Psoas muscle (tissue), 8 donors: ENCODE measurements around the gene SLC28A3. TPM values are rescaled to one million over a fixed set of nuclear protein-coding genes. Genes with fewer than 3 reads are reported as not detected.

Experiments used
- ATAC-seq, 4 donors: fragments of 200-7000 bp; cut with Tn5 transposase; one replicate each; pipeline ENCODE4 v1.9.1; 2020; ENCODE audit warnings: moderate library complexity in 3 of 4, mild to moderate bottlenecking in 2 of 4
- DNase-seq, 2 donors: peaks; one replicate each; pipeline ENCODE4 v3.0.0-alpha.2; 2020
- H3K27ac ChIP-seq: fragments of 200-600 bp; one replicate; pipeline ENCODE4 v1.8.0; 2022
- H3K27me3 ChIP-seq, 3 donors: fragments of 200-600 bp in 1 of 3; one replicate each; pipeline versions ENCODE4 v1.6.1 to v1.8.0; 2013 to 2022; ENCODE audit warnings: low read length in 2 of 3, mild to moderate bottlenecking in 2 of 3, moderate library complexity in 1 of 3; ENCODE audit not compliant: insufficient read depth in 3 of 3
- H3K36me3 ChIP-seq, 2 donors: fragments of 200-600 bp in 1 of 2; one replicate each; pipeline versions ENCODE4 v1.6.1 to v1.8.0; 2013 to 2022; ENCODE audit warnings: low read depth in 1 of 2, mild to moderate bottlenecking in 1 of 2, moderate library complexity in 1 of 2; ENCODE audit not compliant: insufficient read depth in 1 of 2
- H3K4me1 ChIP-seq: fragments of 200-600 bp; one replicate; pipeline ENCODE4 v1.8.0; 2022
- H3K4me3 ChIP-seq: fragments of 200-600 bp; one replicate; pipeline ENCODE4 v1.8.0; 2022; ENCODE audit warnings: mild to moderate bottlenecking
- H3K9me3 ChIP-seq: fragments of 200-600 bp; one replicate; pipeline ENCODE4 v1.8.0; 2022
- CTCF ChIP-seq: fragments of 200-600 bp; IDR thresholded peaks from one replicate; pipeline ENCODE4 v1.8.0; 2022; ENCODE audit warnings: antibody characterized with exemption
- WGBS, 3 donors: extraction: QIAGEN DNeasy Blood & Tissue Kit; methylation state at CpG; one replicate each; pipeline versions ENCODE4 v1.1.6 to v1.1.7; 2013; 5-methylcytosine and 5-hydroxymethylcytosine counted together
- intact Hi-C, 2 donors: fragments of 100-400 bp; cut with DNase I; formaldehyde crosslinking; loops; one replicate each; pipeline versions ENCODE4 v1.11.0 to v1.14.2; 2022
- polyA plus RNA-seq, 3 donors: library from polyadenylated mRNA; stranded (reverse); fragments of 200-250 nt; gene quantifications; one replicate each; pipeline ENCODE4 v1.2.3, GENCODE V29; 2013
- total RNA-seq, 4 donors: library from RNA; stranded (reverse); fragmentation: NEBNext Ultra II Directional in 2 of 4; extraction: Animal tissue kit (Norgen Biotek cat#: 25700) in 2 of 4; gene quantifications; one replicate each; pipeline versions ENCODE4 v1.2.1 to v1.2.4, GENCODE V29; 2021 to 2023
- donor health status: healthy with polysubstance abuse.
- donor health status: DM: no; HTN: no; CAD: no; lungs with moderate emphysema.
- donor health status: Bipolar disorder and iron deficiency.
- donor health status: healthy.
- donor health status: DM: yes; HTN: yes; CAD: no.
- donor health status: DM: no; HTN: no; CAD: no.
- donor health status: DM: no; HTN: no; CAD: no.
- donor health status: DM: yes; HTN: yes; CAD: no.

SLC28A3 gene
- total and polyA plus RNA-seq, 7 donors: not detected

GRCh38 chr9:84318981-84319380 is 21.6 kb downstream of the SLC28A3 start:
- Histone ChIP-seq H3K36me3 (no peaks in the 10 kb centered on the region), H3K27ac (no peak overlapping the region), H3K4me1 (no peaks in the 10 kb centered on the region), H3K9me3 (no peaks in the 10 kb centered on the region), H3K4me3 (no peak overlapping the region), H3K27me3 (no peaks in the 10 kb centered on the region)
- intact Hi-C loops: loop anchor here in 1 of 2 donors (5.0 kb wide), 1 partner anchor 382 kb away; no protein-coding TSS in a partner anchor
- no peak for ATAC-seq
- 80 to 92% (median 82%) methylated on average over 2 of the region's 2 CpGs for WGBS, 3 donors
- DNase-seq: no peak
- no peak for TF ChIP-seq CTCF

- ATAC-seq: no peak
- no peaks in the 10 kb centered on the region for H3K4me1 ChIP-seq
- peaks cover 0 to 2% (median 0%) of the 10 kb centered on the region in 3 donors for H3K27me3 ChIP-seq
- no peak overlapping the region for H3K27ac ChIP-seq
- WGBS, 3 donors: 69 to 73% (median 69%) methylated on average over 2 of the region's 2 CpGs
- no peak overlapping the region for H3K4me3 ChIP-seq
- H3K9me3 ChIP-seq: no peaks in the 10 kb centered on the region
- no peaks in the 10 kb centered on the region for H3K36me3 ChIP-seq
- TF ChIP-seq CTCF: no peak
- intact Hi-C loops: loop anchor here in 1 of 2 donors (5.0 kb wide), 1 partner anchor 380 kb away; no protein-coding TSS in a partner anchor
- DNase-seq: no peak
These were observed 23.0 kb downstream of the SLC28A3 start for GRCh38 chr9:84317563-84317962.

DNA sequence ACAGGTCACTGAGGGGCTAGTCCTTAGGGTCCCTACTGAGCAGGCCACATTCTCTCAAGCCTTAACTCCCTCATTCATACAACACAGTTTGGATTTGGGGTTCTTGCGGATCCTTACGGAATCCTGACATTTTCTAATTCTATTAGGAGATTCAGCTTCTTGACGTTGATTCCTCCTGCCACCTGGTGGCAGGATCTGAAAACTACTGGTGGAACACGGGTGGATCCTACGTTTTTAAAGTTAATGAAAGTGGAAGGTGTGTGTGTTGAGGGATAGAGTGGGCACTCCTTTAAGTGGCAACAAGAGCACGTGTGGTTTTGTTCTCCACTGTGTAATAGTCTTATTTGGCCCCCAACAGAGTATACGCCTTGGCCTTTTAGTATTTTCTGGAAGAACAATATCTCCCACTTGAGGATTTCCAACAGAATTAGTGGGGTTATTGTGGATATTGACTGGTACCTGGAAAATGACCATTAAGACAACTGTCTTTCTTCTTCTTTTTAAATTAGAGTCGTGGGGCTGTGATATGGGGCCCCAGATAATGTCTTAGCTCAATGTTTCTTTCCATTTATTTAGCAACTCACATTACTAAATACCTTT is 25.2 kb downstream of the SLC28A3 start:
- H3K36me3 ChIP-seq: no peaks in the 10 kb centered on the region
- H3K4me1 ChIP-seq: no peaks in the 10 kb centered on the region
- H3K27ac ChIP-seq: no peak overlapping the region
- H3K4me3 ChIP-seq: no peak overlapping the region
- peaks cover 0 to 2% (median 0%) of the 10 kb centered on the region in 3 donors for H3K27me3 ChIP-seq
- 8 to 11% (median 10%) methylated on average over 8 of the region's 8 CpGs for WGBS, 3 donors
- H3K9me3 ChIP-seq: no peaks in the 10 kb centered on the region
- DNase-seq (peak in 1 of 2 donors; percentile 37), ATAC-seq (peak in 2 of 4 donors; percentile 36 to 67)
- intact Hi-C loops: loop anchor here (2.0 to 5.0 kb wide), 2 partner anchors 378 to 379 kb away; no protein-coding TSS in a partner anchor
- peak; percentile 82 for TF ChIP-seq CTCF

DNA sequence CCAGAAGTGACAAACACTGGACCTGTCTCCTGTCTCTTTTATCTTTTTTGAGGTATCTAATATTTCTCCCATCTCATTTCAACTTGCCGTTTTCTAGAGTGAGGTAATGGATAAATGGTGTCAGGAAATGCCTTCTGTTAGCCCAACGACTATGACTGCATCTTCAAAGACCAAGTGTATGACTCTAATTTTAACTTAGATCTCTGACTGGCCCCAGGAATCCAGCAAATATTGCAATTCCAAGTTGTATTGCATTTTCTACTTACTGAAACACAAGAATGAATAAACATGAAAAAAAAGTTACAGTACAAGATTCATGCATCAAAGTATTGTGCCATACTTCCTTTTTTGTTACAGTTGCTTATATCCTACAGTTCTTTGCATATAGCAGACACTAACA is 26.3 kb downstream of the SLC28A3 start:
- intact Hi-C loops: loop anchor here in 1 of 2 donors (2.0 to 5.0 kb wide), 2 partner anchors 52 to 378 kb away; no protein-coding TSS in a partner anchor
- no peak for ATAC-seq
- H3K27me3 ChIP-seq: peaks cover 0 to 2% (median 0%) of the 10 kb centered on the region in 3 donors
- H3K27ac ChIP-seq: no peak overlapping the region
- no peaks in the 10 kb centered on the region for H3K36me3 ChIP-seq
- 45 to 62% (median 54%) methylated on average over 2 of the region's 2 CpGs for WGBS, 3 donors
- H3K9me3 ChIP-seq: no peaks in the 10 kb centered on the region
- H3K4me3 ChIP-seq: no peak overlapping the region
- no peaks in the 10 kb centered on the region for H3K4me1 ChIP-seq
- no peak for DNase-seq
- no peak for TF ChIP-seq CTCF
